Stimulated activated effector memory CD8-positive, alpha-beta T cell treated with anti-CD3 and anti-CD28 coated beads, Interleukin-12 subunit alpha, Interleukin-12 subunit beta, amount 100 ng/mL, for 72 hours (primary cell): ENCODE measurements around the gene RPS19BP1.

Experiments
- ATAC-seq: fragments of 150-1000 bp; cut with Tn5 transposase; 2 replicates; pipeline ENCODE4 v1.10.0; 2021
- DNase-seq, 2 donors: peaks; one replicate each; pipeline ENCODE4 v3.0.0; 2021 to 2022; ENCODE audit warnings: low spot score in 2 of 2
- H3K27ac Mint-ChIP-seq: one replicate; pipeline ENCODE4 v1.8.0; 2022; ENCODE audit warnings: mild to moderate bottlenecking, mixed read lengths
- H3K36me3 Mint-ChIP-seq: one replicate; pipeline ENCODE4 v1.8.0; 2022; ENCODE audit warnings: mild to moderate bottlenecking, mixed read lengths
- H3K4me1 Mint-ChIP-seq: one replicate; pipeline ENCODE4 v1.8.0; 2022; ENCODE audit warnings: mixed read lengths
- H3K4me3 Mint-ChIP-seq: one replicate; pipeline ENCODE4 v1.8.0; 2022; ENCODE audit warnings: mild to moderate bottlenecking, mixed read lengths
- H3K9me3 Mint-ChIP-seq: one replicate; pipeline ENCODE4 v1.8.0; 2022; ENCODE audit warnings: mixed read lengths

RPS19BP1 gene

DNA sequence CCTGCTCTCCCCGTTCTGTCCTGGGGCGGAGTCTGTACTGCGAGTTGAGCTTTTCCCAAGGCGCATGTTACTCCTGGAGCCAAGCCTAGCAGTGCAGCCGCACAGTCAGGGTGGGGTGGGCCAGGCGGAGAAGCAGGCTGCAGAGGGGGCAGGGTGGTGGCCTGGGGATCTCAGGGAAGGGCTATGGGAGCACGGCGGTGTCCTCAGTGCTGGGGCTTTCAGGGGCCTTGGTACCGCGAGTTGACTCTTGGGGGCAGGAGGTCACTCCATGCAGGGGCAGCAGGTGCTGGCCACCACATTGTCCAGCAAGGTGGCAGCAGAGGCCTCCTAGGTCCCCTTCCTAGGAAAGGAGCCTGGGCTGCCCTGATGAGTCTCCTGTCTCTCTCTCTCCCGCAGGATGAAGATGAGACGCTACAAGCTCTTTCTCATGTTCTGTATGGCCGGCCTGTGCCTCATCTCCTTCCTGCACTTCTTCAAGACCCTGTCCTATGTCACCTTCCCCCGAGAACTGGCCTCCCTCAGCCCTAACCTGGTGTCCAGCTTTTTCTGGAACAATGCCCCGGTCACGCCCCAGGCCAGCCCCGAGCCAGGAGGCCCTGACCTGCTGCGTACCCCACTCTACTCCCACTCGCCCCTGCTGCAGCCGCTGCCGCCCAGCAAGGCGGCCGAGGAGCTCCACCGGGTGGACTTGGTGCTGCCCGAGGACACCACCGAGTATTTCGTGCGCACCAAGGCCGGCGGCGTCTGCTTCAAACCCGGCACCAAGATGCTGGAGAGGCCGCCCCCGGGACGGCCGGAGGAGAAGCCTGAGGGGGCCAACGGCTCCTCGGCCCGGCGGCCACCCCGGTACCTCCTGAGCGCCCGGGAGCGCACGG, 45.4 kb downstream of the RPS19BP1 start:
- no peaks in the 10 kb centered on the region for H3K36me3 Mint-ChIP-seq
- H3K9me3 Mint-ChIP-seq, result no peaks in the 10 kb centered on the region
- H3K27ac Mint-ChIP-seq, result no peak overlapping the region
- no peak for DNase-seq
- no peak overlapping the region for H3K4me3 Mint-ChIP-seq
- peaks cover 8% of the 10 kb centered on the region for H3K4me1 Mint-ChIP-seq
- no peak for ATAC-seq

DNA sequence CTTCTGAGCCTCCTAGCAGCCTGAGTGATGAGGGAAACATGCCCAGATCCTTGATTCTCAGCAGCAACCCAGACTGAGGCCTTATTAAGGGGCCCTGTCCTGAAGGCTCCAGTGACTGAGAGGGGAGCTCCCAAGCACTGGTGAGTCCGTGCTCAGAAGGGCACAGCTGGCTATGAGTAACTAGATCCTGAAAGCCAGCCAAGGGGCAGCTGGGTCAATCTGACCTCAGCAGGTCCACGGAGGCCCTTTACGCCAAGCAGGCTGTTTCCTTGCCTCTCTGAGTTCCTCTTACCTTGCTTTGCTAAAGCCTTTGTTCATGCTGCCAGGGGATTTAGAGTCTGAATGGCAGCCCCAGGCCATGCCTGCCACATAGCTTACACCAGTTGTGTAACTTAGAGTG, 49.8 kb downstream of the RPS19BP1 start:
- ATAC-seq (no peak), DNase-seq (no peak)
- Mint-ChIP-seq H3K4me1 (no peaks in the 10 kb centered on the region), H3K4me3 (no peak overlapping the region), H3K36me3 (no peaks in the 10 kb centered on the region), H3K9me3 (no peaks in the 10 kb centered on the region), H3K27ac (no peak overlapping the region)

DNA sequence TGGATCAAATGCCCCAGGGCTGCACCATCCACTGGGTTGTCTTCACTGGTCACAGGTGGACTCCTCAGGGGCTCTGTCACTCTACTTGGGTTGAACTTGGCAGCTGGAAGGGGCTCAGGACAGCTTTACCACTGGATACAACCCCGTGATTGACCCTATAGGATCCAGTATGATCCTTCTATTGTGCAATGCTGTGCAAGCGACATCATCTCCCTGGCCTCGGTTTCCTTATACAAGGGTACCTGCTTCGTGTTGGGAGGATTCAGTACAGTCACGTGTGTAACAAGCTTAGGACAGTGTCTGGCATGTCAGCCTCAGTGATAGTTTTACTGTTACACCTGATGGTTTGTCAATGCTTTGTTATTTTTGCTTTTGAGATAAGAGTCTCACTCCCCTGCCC, 51.0 kb downstream of the RPS19BP1 start:
- Mint-ChIP-seq H3K4me3 (no peak overlapping the region), H3K9me3 (no peaks in the 10 kb centered on the region), H3K4me1 (no peaks in the 10 kb centered on the region), H3K36me3 (no peaks in the 10 kb centered on the region), H3K27ac (no peak overlapping the region)
- DNase-seq (no peak), ATAC-seq (no peak)

DNA sequence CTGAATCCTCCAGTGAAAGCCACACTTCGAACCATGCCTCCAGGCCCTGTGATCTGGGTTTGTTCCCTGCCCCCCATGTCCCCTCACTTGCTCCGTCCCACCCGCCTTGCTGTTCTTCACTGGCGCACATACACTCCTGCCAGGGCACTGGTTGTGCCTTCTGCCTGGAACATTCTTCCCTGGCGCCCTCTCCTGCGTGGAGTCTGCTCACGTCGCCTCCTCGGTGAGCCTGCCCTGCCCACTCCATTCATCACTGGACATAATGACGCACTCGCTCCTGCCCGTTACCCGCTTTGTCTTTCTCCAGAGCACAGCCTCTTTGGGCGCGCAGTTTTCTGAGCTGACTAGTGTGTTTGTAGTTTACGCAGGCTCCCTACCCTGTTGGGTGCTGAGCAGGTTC, 51.5 kb downstream of the RPS19BP1 start:
- H3K4me3 Mint-ChIP-seq, result no peak overlapping the region
- DNase-seq (no peak), ATAC-seq (no peak)
- H3K4me1 Mint-ChIP-seq, result no peaks in the 10 kb centered on the region
- no peaks in the 10 kb centered on the region for H3K9me3 Mint-ChIP-seq
- no peak overlapping the region for H3K27ac Mint-ChIP-seq
- H3K36me3 Mint-ChIP-seq, result no peaks in the 10 kb centered on the region

DNA sequence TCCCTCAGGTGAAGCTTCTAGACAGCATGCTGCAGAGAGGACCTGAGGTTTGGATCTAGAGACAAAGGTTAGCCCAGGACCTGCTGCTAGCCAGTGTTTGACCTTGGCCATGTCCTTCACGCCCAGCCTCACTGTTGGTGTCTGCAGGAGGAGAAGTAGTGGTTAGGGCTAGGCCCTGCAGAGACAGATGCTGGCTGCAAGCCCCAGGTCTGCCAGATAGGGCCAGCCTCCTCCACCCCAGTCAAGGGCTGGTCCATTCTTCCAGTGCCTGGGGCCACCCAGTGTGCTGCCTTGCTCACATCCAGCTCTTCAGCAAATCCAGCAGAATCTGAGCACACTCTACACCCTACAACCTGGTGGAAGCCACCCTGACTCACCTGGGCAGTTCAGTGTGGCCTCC, 52.0 kb downstream of the RPS19BP1 start:
- H3K4me3 Mint-ChIP-seq, result no peak overlapping the region
- ATAC-seq (no peak), DNase-seq (no peak)
- no peaks in the 10 kb centered on the region for H3K4me1 Mint-ChIP-seq
- H3K27ac Mint-ChIP-seq, result no peak overlapping the region
- no peaks in the 10 kb centered on the region for H3K9me3 Mint-ChIP-seq
- H3K36me3 Mint-ChIP-seq, result no peaks in the 10 kb centered on the region

DNA sequence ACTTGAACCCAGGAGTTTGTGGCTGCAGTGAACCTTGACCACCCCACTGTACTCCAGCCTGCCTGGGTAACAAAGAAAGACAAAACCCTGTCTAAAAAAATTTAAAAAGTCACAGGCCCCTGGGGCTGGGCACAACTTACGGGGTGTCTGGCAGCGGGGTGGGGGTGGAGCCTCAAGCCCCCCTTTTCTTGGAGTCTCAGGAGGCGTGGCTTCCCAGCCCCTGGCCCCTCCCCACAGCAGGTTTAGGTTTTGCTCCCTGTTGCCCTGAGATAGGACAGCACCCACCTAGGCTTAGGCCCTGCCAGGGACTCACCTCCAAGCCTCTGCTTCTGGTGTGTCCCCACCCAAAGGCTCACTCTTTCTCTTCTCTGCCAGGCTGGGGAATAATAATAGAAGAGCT, 53.3 kb downstream of the RPS19BP1 start:
- DNase-seq (no peak), ATAC-seq (no peak)
- Mint-ChIP-seq H3K36me3 (no peaks in the 10 kb centered on the region), H3K9me3 (no peaks in the 10 kb centered on the region), H3K4me1 (no peaks in the 10 kb centered on the region), H3K27ac (no peak overlapping the region), H3K4me3 (no peak overlapping the region)
